ENCODE measurements around the gene DNAJB13.

The DNAJB13 gene

DNA sequence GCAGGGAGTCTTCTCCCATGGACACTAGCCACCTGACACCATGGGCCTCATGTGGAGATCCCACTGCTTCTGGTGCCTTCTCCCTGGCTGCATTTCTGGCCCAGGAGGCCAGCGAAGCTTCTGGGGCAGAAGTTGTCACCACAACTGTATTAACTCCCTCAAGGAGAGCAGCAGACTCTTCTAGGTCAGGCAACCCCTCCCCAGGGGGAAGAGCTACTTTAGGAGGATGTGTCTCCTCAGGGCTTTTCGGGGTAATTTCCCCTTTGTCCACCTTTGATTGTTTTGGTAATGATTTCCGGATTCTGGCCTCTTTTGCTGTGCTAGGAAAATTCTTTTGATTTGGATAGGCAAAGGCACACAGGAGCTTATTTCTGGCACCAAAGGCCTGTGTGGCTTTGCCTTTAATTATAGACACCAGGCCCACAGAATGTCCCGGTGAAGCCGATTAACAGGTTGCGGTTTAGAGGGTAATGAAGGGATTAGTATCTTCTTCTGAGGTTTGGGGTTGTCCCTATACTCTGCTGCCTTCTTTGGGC, 40.7 kb downstream of the DNAJB13 start:
- peak overlapping the region in 1 of 21 experiments; percentile 14 for H3K27ac ChIP-seq

DNA sequence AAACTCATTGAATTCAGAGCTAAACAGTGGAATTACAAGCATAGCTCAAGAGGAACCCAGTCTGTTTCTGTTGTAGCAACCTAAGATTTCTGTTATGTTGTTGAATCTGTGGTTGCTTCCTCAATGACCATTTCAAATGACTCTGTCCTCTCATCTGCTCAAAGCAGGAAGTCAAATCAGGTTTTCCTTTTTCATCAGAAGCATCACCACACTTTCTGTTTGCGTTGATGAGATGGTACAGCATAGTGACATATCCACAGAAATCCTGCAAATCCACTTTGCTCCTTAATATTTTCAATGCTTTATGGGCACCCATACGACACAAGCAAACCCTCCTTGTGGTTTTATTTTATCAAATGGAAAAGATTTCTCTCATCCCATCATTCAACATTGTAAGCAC, 44.4 kb downstream of the DNAJB13 start:
- Histone ChIP-seq H3K27ac (peak overlapping the region in 11 of 21 experiments; percentile 1 to 83 (median 47)), H3K4me3 (no peak overlapping the region)

More for the DNA sequence above, 40.7 kb downstream of the DNAJB13 start:
- no peak overlapping the region for H3K4me3 ChIP-seq

GRCh38 chr11:73995731-73996130, 44.9 kb downstream of the DNAJB13 start:
- H3K27ac ChIP-seq, result peak overlapping the region in 12 of 21 experiments; percentile 1 to 83 (median 47)
- no peak overlapping the region for H3K4me3 ChIP-seq

DNA sequence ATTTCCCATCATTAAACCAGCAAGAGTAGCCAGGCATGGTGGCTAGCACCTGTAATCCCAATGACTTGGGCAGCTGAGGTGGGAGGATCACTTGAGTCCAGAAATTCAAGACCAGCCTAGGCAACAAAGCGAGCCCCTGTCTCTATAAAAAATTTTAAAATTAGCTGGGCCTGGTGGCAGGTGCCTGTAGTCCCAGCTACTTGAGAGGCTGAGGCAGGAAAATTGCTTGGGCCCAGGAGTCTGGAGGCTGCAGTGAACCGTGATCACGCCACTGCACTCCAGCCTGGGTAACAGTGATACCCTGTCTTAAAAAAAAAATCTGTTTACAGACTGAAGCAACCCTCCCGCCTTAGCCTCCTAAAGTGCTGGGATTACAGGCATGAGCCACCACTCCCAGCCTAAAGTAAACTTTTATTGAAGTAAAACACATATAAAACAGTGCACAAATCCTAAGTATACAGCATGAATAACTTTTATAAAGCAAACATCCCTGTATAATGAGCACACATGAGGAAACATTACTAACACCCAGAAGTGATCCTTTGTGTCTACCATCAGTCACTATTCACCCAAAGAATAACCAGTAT, 45.4 kb downstream of the DNAJB13 start:
- Histone ChIP-seq H3K4me3 (no peak overlapping the region), H3K27ac (peak overlapping the region in 10 of 21 experiments; percentile 1 to 83 (median 56))

DNA sequence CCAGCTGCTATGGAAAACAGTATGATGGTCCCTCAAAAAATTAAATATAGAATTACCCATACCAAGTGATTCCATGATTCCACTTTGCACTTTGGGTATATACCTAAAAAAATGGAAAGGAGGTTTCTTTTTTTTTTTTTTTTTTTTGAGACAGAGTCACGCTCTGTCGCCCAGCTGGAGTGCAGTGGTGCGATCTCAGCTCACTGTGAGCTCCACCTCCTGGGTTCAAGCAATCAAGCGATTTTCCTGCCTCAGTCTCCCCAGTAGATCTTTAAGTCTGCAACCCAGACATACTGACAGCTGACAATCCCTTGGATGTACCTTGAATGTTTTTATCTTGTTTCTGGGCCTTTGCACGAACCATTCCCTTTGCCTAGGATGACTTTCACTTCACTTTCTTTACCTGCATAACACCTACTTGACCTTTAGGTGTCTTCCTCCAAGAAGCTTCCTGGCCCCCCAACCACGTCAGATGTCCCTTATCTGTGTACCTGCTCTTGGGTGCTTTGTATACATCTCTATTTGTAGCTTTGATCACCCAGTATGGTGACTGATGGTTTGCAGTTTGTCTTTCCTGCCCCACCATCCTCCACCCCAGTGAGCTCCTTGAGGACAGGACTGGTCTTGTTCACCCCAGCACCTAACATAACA, 46.4 kb downstream of the DNAJB13 start:
- Histone ChIP-seq H3K4me3 (no peak overlapping the region), H3K27ac (peak overlapping the region in 1 of 21 experiments; percentile 83)

- H3K4me3 ChIP-seq, result no peak overlapping the region
Observed at GRCh38 chr11:73998846-73999575, 48.2 kb downstream of the DNAJB13 start.

DNA sequence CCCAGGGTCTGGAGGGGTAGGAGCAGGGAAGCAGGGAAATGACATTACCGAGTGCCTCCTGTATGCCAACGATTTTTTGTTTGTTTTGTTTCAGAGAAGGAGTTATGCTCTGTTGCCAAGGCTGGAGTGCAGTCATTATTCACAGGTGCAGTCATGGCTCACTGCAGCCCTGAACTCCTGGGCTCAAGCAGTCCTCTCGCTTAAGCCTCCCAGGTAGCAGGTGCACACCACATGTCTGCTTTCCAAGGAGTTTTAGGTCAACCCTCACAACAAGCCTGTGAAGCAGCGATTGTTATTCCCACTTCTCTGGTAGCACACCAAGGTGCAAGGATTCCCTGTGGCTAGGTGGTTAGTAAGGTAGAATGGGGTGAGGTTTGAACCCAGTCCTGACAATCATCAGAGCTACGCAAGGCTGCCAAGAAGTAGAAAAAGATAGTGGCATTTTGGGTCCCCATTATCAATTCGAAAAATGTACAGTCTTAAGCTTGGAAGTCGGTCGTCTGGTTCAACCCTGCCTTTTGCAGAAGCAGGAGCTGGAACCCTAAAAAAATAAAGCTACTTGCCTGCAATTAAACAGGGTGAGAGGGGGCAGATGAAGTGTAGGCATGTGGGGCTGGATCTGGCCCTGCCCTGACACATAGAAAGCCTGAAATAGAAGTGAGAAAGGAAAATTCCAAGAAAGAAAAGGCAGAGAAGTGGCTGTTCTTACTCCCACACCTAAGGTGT, 48.9 kb downstream of the DNAJB13 start:
- H3K27ac ChIP-seq, result no peak overlapping the region
- no peak overlapping the region for H3K4me3 ChIP-seq

More at GRCh38 chr11:73998846-73999575, 48.2 kb downstream of the DNAJB13 start:
- H3K27ac ChIP-seq, result no peak overlapping the region

DNA sequence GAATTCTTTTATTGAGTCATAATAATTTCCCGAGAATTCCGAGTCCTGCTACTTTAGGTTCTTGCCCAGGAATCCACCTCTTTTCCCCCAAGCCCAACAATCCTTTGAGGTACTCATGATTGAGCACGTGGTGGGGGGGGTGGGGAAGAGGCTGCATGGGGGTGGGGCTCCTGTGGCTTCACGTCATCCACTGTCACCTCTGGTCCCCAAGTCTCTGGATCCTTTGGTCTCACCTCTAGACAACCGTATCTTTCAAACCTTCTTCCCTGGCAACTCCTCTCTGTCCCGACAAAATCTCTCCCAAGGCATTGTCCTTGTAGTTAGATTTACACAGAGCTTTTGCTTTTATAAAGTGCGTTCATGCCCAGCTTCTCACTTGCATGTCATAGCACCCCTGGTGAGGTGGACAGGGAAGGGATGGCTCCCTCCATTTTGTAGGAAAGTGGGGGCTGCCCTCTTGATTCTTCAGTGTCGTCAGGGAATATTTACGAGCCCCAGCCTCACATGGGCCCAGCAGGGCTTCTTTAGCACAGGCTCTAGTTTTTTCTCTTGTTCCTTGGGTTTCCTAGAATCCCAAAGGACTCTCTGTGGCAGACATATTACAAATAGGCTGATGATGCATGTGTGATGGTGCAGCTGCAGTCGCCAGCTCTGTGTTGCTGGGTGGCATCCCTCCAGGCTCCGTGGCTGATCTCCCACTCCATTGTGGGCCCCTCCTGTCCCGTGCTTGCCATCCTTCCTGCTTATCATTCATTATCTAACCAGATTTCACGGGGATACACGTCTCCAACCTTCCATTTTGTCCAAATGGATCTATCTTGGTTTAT, 49.7 kb downstream of the DNAJB13 start:
- H3K27ac ChIP-seq, result no peak overlapping the region
- H3K4me3 ChIP-seq, result no peak overlapping the region

GRCh38 chr11:74001822-74002286, 51.0 kb downstream of the DNAJB13 start:
- no peak overlapping the region for H3K4me3 ChIP-seq
- no peak overlapping the region for H3K27ac ChIP-seq

DNA sequence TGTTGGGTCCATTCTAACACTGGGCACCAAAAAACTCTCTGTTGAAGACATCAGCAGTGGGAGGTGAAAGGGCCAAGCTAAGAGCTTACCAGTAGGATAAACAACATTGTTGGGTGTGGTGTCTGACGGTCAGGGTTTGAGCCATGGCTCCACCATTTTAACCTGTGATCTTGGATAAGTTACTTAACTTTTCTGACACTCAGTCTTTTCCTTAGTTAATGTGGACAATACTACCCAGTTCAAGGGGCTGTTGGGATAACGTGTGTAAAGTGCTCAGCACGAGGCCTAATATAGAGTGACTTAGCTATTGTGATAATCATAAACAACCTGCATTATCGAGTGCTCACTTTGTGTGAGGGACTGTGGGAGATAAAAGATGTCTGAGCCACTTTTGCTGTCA, 52.0 kb downstream of the DNAJB13 start:
- H3K4me3 ChIP-seq, result no peak overlapping the region
- no peak overlapping the region for H3K27ac ChIP-seq

- H3K4me3 ChIP-seq, result no peak overlapping the region
- H3K27ac ChIP-seq, result peak overlapping the region in 1 of 21 experiments; percentile 70
Observed at GRCh38 chr11:74004046-74004695, 53.3 kb downstream of the DNAJB13 start.

DNA sequence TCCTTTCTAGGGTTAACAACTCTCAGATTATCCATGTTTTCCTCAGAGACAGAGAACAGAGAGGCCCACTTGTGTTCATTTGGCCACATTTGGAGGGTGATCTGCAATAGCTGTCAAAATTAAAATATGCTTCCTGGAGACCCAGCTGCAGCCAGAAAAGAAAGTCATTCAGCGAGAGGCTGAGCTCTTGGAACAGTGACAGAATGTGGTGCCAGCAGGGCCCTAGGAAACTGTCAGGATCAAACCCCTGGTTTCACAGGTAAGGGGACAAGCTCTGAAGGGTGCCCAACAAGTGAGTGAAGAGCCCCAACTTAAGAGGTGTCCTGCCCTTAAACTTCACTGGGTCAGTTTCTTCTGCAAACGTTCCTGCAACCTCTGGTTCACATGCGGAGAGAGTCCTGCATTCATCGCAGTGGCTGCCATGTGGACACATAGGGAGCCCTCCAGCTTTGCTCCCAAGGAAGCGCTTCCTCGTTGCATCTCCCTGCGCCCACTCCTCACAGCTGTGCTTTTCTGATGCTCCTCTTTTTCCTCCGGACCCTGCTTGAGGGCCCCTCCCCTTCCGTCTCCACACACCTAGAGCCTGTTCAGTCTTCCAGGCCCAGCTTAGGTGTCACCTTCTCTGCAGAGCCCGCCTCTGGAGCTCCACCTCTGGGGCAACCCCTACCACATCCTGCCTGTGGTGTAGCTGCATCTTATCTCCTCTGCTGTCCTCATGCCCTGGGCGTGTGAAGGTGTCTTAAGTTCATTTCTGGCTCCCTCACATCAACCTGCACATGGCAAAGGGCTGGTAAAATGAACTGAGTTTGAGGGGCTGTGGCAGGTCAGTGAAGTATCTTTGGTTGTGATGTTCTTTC, 54.2 kb downstream of the DNAJB13 start:
- Histone ChIP-seq H3K4me3 (no peak overlapping the region), H3K27ac (peak overlapping the region in 4 of 21 experiments; percentile 32 to 75 (median 36))

- peak overlapping the region in 3 of 21 experiments; percentile 9 to 75 (median 35) for H3K27ac ChIP-seq
- no peak overlapping the region for H3K4me3 ChIP-seq
Observed at GRCh38 chr11:74005721-74006517, 55.1 kb downstream of the DNAJB13 start.

- Histone ChIP-seq H3K27ac (peak overlapping the region in 2 of 21 experiments; percentile 16 to 44), H3K4me3 (no peak overlapping the region)
Observed at GRCh38 chr11:74006743-74007304, 56.0 kb downstream of the DNAJB13 start.

DNA sequence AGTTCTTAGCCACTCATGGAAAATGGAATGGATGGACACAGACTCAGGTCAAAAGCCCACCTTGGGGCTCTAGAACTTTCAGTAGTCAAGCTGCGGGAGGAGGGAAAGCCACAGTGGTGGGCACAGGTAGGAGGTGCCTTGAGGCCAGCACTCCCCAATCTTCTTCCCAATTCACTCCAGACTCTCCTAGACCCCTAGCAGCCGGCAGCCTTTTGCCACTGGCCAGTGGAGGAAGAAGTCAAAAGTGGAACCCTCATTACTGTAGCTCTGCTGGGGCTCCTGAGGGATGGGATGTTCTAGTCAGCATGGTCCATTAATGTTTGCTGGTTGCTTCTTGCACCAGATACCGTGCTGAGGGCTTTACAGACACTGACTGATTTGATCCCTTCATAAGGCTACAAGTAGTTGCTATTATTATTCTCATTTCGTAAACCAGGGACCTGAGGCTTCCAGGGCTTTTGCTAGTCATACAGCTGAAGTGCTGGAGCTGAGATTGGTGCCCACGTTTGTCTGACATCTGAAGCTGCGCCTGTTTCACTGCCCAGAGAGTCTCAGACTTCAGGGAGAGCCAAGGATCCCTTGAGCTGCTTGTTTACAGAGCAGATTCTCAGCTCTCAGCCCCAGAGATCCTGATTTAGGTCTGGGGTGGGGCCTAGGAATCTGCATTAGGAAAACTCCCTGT, 57.0 kb downstream of the DNAJB13 start:
- no peak overlapping the region for H3K4me3 ChIP-seq

More for the DNA sequence above, 57.0 kb downstream of the DNAJB13 start:
- H3K27ac ChIP-seq, result peak overlapping the region in 1 of 21 experiments; percentile 55

All from skin epidermis (tissue), 12 donors.